GM12864 (cell line): ENCODE measurements around the gene HNF1A.

ENCODE experiments used
- DNase-seq: peaks from one replicate; pipeline ENCODE4 v3.0.0-alpha.2; 2011; ENCODE audit warnings: low read depth
- H3K4me3 ChIP-seq: 2 replicates; pipeline ENCODE4 v1.5.1; 2011; ENCODE audit warnings: mild to moderate bottlenecking, low read depth, low read length, control low read depth
- TF ChIP-seq, protein P1 (sequence below): IDR thresholded peaks from 2 replicates; pipeline ENCODE4 v1.5.1; 2011; ENCODE audit warnings: low read depth, mild to moderate bottlenecking, moderate library complexity, low read length, control low read depth, inconsistent platforms; ENCODE audit errors: missing control alignments

HNF1A gene

DNA sequence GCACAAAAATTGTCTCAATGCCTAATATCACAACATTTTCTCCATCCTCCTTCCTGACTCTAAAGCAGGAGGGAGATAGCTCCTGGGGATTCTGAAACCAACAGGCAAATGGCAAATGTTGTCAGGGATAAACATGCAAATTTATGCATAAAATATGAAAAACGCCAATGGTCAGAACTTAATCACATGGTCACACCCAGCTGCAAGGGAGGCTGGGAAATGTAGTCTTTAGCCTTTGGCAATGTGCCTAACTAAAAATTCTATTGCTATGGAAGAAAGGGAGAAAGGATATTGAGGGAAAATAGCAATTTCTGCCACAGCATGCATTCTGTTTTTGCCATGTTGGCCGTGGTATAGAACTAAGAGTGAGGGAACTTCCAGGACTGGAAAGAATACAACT, 72.4 kb downstream of the HNF1A start:
- no peak overlapping the region for H3K4me3 ChIP-seq
- TF ChIP-seq, protein P1, sequence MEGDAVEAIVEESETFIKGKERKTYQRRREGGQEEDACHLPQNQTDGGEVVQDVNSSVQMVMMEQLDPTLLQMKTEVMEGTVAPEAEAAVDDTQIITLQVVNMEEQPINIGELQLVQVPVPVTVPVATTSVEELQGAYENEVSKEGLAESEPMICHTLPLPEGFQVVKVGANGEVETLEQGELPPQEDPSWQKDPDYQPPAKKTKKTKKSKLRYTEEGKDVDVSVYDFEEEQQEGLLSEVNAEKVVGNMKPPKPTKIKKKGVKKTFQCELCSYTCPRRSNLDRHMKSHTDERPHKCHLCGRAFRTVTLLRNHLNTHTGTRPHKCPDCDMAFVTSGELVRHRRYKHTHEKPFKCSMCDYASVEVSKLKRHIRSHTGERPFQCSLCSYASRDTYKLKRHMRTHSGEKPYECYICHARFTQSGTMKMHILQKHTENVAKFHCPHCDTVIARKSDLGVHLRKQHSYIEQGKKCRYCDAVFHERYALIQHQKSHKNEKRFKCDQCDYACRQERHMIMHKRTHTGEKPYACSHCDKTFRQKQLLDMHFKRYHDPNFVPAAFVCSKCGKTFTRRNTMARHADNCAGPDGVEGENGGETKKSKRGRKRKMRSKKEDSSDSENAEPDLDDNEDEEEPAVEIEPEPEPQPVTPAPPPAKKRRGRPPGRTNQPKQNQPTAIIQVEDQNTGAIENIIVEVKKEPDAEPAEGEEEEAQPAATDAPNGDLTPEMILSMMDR, result no peak
- no peak for DNase-seq
